Neural cell (in vitro differentiated cells): ENCODE data around the gene HDAC4.

Source experiments
- CTCF ChIP-seq: fragments of 450-650 bp; IDR thresholded peaks from 2 replicates; pipeline ENCODE4 v1.5.1; 2014; ENCODE audit warnings: antibody characterized with exemption, mild to moderate bottlenecking, moderate library complexity; ENCODE audit not compliant: poor library complexity, severe bottlenecking
- EZH2 ChIP-seq: fragments of 200-600, 300-800 bp; shearing (Covaris generic), sonication (generic); IDR thresholded peaks from 2 replicates; pipeline ENCODE4 v1.6.1; 2014; ENCODE audit warnings: antibody characterized with exemption, low read length, borderline replicate concordance, mild to moderate bottlenecking; ENCODE audit not compliant: insufficient read depth, poor library complexity, severe bottlenecking
- RAD21 ChIP-seq: fragments of 450-650 bp; conservative IDR thresholded peaks from 2 replicates; pipeline ENCODE4 v1.6.1; 2014; ENCODE audit warnings: antibody characterized with exemption, mild to moderate bottlenecking, moderate library complexity
- SMC3 ChIP-seq: fragments of 450-650 bp; conservative IDR thresholded peaks from 2 replicates; pipeline ENCODE4 v1.6.1; 2014; ENCODE audit warnings: antibody characterized with exemption, mild to moderate bottlenecking, moderate library complexity; ENCODE audit not compliant: poor library complexity

- TF ChIP-seq EZH2 (no peak), CTCF (no peak), RAD21 (no peak), SMC3 (no peak)
Observed at GRCh38 chr2:239288237-239288636, 112.6 kb downstream of the HDAC4 start.
